Neural progenitor cell (in vitro differentiated cells): Measurements from ENCODE around the gene IL1RL2. TPM values are rescaled to one million over a fixed set of nuclear protein-coding genes. Genes with fewer than 3 reads are reported as not detected.

ENCODE experiments used
- DNase-seq: peaks from one replicate; pipeline ENCODE4 v3.0.0-alpha.2; 2016; ENCODE audit warnings: low spot score
- H2AFZ ChIP-seq: fragments of 200-600 bp; sonication (generic); replicated peaks from 2 replicates; pipeline ENCODE4 v1.6.1; 2016; ENCODE audit warnings: antibody characterized with exemption
- H3F3A ChIP-seq: fragments of 200-600 bp; sonication (generic); 2 replicates; pipeline ENCODE4 v1.6.1; 2016; ENCODE audit warnings: antibody characterized with exemption, low read depth
- H3K27ac ChIP-seq: fragments of 200-600 bp; sonication (generic); 2 replicates; pipeline ENCODE4 v1.5.1; 2016; ENCODE audit warnings: mild to moderate bottlenecking
- H3K27me3 ChIP-seq: fragments of 200-600 bp; sonication (generic); 2 replicates; pipeline ENCODE4 v1.6.1; 2016; ENCODE audit warnings: mild to moderate bottlenecking, moderate library complexity
- H3K36me3 ChIP-seq: fragments of 200-600 bp; sonication (generic); 2 replicates; pipeline ENCODE4 v1.5.1; 2016
- H3K4me1 ChIP-seq: fragments of 200-600 bp; sonication (generic); 2 replicates; pipeline ENCODE4 v1.6.1; 2016; ENCODE audit warnings: mixed run types
- H3K4me2 ChIP-seq: fragments of 200-600 bp; sonication (generic); 2 replicates; pipeline ENCODE4 v1.6.1; 2016
- H3K4me3 ChIP-seq: fragments of 200-600 bp; sonication (generic); 2 replicates; pipeline ENCODE4 v1.5.1; 2016
- H3K79me2 ChIP-seq: fragments of 200-600 bp; sonication (generic); 2 replicates; pipeline ENCODE4 v1.6.1; 2016; ENCODE audit warnings: low read depth
- H3K9ac ChIP-seq: fragments of 200-600 bp; sonication (generic); 2 replicates; pipeline ENCODE4 v1.6.1; 2016
- H3K9me3 ChIP-seq: fragments of 200-600 bp; sonication (generic); 2 replicates; pipeline ENCODE4 v1.5.1; 2016; ENCODE audit warnings: low read depth
- H4K20me1 ChIP-seq: fragments of 200-600 bp; sonication (generic); 2 replicates; pipeline ENCODE4 v1.6.1; 2016; ENCODE audit warnings: low read depth
- H3K27ac Mint-ChIP-seq: 3 replicates; pipeline ENCODE4 v1.8.0; 2021; ENCODE audit warnings: mixed read lengths
- H3K27me3 Mint-ChIP-seq: 2 replicates; pipeline ENCODE4 v1.8.0; 2022; ENCODE audit warnings: low read depth, mild to moderate bottlenecking, inconsistent platforms, moderate library complexity, mixed read lengths; ENCODE audit not compliant: insufficient read depth
- H3K36me3 Mint-ChIP-seq: 3 replicates; pipeline ENCODE4 v1.8.0; 2021; ENCODE audit warnings: mixed read lengths
- H3K4me1 Mint-ChIP-seq: 3 replicates; pipeline ENCODE4 v1.8.0; 2021; ENCODE audit warnings: mixed read lengths
- H3K4me3 Mint-ChIP-seq: 3 replicates; pipeline ENCODE4 v1.8.0; 2021; ENCODE audit warnings: mild to moderate bottlenecking, moderate library complexity, mixed read lengths
- H3K9me3 Mint-ChIP-seq: 3 replicates; pipeline ENCODE4 v1.8.0; 2020; ENCODE audit warnings: mixed read lengths
- EZH2 ChIP-seq: fragments of 200-600 bp; sonication (generic); IDR thresholded peaks from 2 replicates; pipeline ENCODE4 v1.6.1; 2017; ENCODE audit warnings: antibody characterized with exemption, mild to moderate bottlenecking, moderate library complexity
- EZH2phosphoT487 ChIP-seq: fragments of 200-600 bp; sonication (generic); IDR thresholded peaks from 2 replicates; pipeline ENCODE4 v1.6.1; 2017; ENCODE audit warnings: antibody characterized with exemption
- total RNA-seq: library from RNA; depleted of rRNA; stranded (reverse); fragments of >200 nt; gene quantifications from 2 replicates; pipeline ENCODE4 v1.2.3, GENCODE V29; 2015; ENCODE audit warnings: low replicate concordance
- TF ChIP-seq, protein P1 (sequence below): fragments of 200-600 bp; sonication (generic); IDR thresholded peaks from 2 replicates; pipeline ENCODE4 v1.5.1; 2017; ENCODE audit warnings: antibody characterized with exemption, mild to moderate bottlenecking

The IL1RL2 gene
- total RNA-seq, 1 donor from 2014 or later, result not detected

DNA sequence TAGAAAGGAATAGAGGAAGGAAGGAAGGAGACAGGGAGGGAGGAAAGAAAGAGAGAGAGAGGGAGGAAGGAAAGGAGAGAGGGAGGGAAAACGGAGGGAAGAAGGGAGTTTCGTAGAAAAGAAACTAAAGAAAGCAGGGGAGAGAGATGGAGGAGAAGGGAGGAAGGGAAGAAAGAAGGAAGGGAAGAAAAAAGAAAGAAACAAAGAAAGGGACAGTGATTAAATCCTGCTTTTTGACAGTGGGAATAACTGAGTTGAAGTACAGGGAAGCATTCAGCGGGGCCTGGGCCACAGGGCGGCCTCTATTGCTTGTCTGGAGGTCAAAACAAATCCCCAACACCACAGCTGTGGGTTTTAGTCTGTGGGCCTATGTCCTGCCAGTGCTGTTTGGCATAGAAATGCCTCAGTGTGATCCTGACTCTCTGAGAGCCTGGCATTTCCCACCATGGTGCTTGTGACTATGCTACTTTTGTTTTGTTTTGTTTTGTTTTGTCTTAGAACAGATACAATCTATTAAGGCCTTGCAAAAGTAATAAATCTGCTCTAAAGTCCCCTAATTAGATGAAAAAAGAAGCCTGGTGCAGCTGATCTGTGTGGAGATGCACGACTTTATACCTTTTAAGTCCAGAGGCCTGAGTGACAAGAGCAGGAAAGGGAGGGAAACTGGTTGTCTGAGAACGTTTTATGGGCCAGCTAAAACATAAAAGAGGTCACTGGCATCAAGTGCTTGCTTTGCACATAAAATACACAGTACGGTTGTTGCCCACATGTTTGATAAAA is 40.0 kb downstream of the IL1RL2 start:
- Histone ChIP-seq H3K4me2 (no peak overlapping the region), H3K4me3 (no peak overlapping the region), H3K4me1 (peaks cover 9% of the 10 kb centered on the region), H4K20me1 (no peaks in the 10 kb centered on the region), H3K27me3 (no peaks in the 10 kb centered on the region), H3K27ac (no peak overlapping the region), H3K36me3 (no peaks in the 10 kb centered on the region), H3K9me3 (no peaks in the 10 kb centered on the region), H3K79me2 (no peaks in the 10 kb centered on the region), H3K9ac (no peak overlapping the region), H2AFZ (peak overlapping the region; percentile 18), H3F3A (no peaks in the 10 kb centered on the region)
- DNase-seq, result peak; percentile 1
- Mint-ChIP-seq H3K27me3 (peaks cover 7% of the 10 kb centered on the region), H3K4me3 (no peak overlapping the region), H3K27ac (no peak overlapping the region), H3K36me3 (no peaks in the 10 kb centered on the region), H3K9me3 (no peaks in the 10 kb centered on the region), H3K4me1 (peaks cover 25% of the 10 kb centered on the region)
- TF ChIP-seq EZH2 (no peak), EZH2phosphoT487 (no peak)
- TF ChIP-seq, protein P1, sequence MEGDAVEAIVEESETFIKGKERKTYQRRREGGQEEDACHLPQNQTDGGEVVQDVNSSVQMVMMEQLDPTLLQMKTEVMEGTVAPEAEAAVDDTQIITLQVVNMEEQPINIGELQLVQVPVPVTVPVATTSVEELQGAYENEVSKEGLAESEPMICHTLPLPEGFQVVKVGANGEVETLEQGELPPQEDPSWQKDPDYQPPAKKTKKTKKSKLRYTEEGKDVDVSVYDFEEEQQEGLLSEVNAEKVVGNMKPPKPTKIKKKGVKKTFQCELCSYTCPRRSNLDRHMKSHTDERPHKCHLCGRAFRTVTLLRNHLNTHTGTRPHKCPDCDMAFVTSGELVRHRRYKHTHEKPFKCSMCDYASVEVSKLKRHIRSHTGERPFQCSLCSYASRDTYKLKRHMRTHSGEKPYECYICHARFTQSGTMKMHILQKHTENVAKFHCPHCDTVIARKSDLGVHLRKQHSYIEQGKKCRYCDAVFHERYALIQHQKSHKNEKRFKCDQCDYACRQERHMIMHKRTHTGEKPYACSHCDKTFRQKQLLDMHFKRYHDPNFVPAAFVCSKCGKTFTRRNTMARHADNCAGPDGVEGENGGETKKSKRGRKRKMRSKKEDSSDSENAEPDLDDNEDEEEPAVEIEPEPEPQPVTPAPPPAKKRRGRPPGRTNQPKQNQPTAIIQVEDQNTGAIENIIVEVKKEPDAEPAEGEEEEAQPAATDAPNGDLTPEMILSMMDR, result no peak

DNA sequence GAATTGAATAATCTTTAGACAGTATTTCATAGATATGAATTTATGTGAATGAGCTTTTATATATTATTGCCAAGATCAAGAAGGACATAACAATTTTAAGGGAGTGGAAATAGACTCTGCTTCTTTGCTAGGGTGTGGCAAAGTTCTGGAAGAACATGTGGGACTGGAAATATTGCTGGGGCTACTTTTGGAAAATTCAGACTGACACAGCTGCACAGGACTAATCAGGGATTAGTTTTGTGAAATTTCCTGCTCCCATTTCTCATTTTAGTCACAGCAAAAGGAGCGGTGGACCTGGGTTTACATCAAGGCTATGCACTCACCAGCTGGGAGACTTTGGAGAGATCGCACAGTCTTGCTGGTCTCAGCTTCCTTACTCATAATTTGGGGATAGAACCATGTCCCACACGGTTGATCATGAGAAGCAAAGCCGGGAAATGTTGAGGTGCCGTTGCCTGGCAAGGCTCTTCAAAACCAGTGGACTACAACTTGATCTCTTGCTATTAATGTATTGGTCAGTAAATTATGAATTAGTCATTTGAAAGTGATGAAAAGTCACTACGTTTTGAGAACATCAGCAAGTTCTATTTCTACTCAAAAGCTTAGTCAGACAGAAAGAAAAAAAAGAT is 42.4 kb downstream of the IL1RL2 start:
- no peak overlapping the region for H3K4me3 Mint-ChIP-seq
- Histone ChIP-seq H3K9ac (no peak overlapping the region), H3K79me2 (no peaks in the 10 kb centered on the region), H3F3A (no peaks in the 10 kb centered on the region), H3K9me3 (no peaks in the 10 kb centered on the region), H3K4me1 (peaks cover 9% of the 10 kb centered on the region), H3K4me3 (no peak overlapping the region), H3K27ac (no peak overlapping the region), H3K27me3 (no peaks in the 10 kb centered on the region), H2AFZ (no peak overlapping the region), H3K36me3 (no peaks in the 10 kb centered on the region), H4K20me1 (no peaks in the 10 kb centered on the region), H3K4me2 (no peak overlapping the region)
- H3K27ac Mint-ChIP-seq, result no peak overlapping the region
- no peaks in the 10 kb centered on the region for H3K36me3 Mint-ChIP-seq
- TF ChIP-seq EZH2phosphoT487 (no peak), EZH2 (no peak)
- TF ChIP-seq, protein P1, result no peak
- no peak for DNase-seq
- peaks cover 5% of the 10 kb centered on the region for H3K27me3 Mint-ChIP-seq
- peaks cover 25% of the 10 kb centered on the region for H3K4me1 Mint-ChIP-seq
- no peaks in the 10 kb centered on the region for H3K9me3 Mint-ChIP-seq

DNA sequence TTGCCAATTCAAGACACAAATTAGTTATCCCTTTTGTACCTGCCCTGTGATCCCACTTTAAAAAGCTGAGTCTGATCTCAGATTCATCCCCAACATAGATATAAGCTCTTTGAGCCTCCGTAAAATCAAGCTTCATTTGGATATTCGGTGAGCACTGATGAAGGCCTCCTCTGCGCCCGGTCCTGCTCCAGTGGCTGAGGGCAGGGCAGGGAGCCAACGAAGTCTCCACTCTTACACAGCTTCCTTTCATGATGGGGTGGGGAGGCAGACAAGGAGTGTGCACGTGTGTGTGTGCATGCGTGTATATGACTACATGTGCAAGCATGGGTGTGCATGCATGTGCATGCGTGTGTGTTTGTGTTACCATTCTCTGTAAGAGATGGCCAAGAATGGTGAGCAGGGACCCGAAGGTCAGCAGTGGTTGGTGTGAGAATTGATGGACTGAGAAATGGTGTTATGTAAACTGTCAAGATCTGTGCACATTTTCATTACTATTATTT is 43.6 kb downstream of the IL1RL2 start:
- Mint-ChIP-seq H3K9me3 (no peaks in the 10 kb centered on the region), H3K36me3 (no peaks in the 10 kb centered on the region), H3K4me3 (no peak overlapping the region), H3K4me1 (peaks cover 25% of the 10 kb centered on the region), H3K27me3 (peaks cover 5% of the 10 kb centered on the region), H3K27ac (no peak overlapping the region)
- Histone ChIP-seq H3K9ac (no peak overlapping the region), H3K36me3 (no peaks in the 10 kb centered on the region), H2AFZ (no peak overlapping the region), H3K4me3 (no peak overlapping the region), H3K9me3 (no peaks in the 10 kb centered on the region), H3K79me2 (no peaks in the 10 kb centered on the region), H4K20me1 (no peaks in the 10 kb centered on the region), H3K27ac (no peak overlapping the region), H3K4me1 (peaks cover 9% of the 10 kb centered on the region), H3F3A (no peaks in the 10 kb centered on the region), H3K27me3 (no peaks in the 10 kb centered on the region), H3K4me2 (no peak overlapping the region)
- DNase-seq, result no peak
- TF ChIP-seq, protein P1, result no peak
- TF ChIP-seq EZH2phosphoT487, result no peak
- TF ChIP-seq EZH2, result no peak
